Caco-2 (cell line): ENCODE data around the gene LMLN. TPM values are rescaled to one million over a fixed set of nuclear protein-coding genes. Genes with fewer than 3 reads are reported as not detected.

ENCODE experiments used
- Bru-seq: library from RNA; stranded (reverse); fragments of 400-500 nt; gene quantifications from one replicate; lab custom pipeline; 2021; lab: Mats Ljungman, UMichigan
- BruChase-seq, 2 experiments: library from RNA; stranded (reverse); fragments of 400-500 nt; gene quantifications; one replicate each; lab custom pipeline; 2021; lab: Mats Ljungman, UMichigan
- BruUV-seq: library from RNA; stranded (reverse); fragments of 400-500 nt; replicated peaks from 2 replicates; lab custom pipeline; 2021; lab: Mats Ljungman, UMichigan
- CTCF ChIA-PET: fragments of 300-600 bp; sonication (Branson Sonifier 250); formaldehyde crosslinking; loops from one replicate; lab custom pipeline; 2022; ENCODE audit warnings: antibody characterized with exemption; lab: Charles Lee
- POLR2A ChIA-PET: fragments of 300-600 bp; sonication (Branson Sonifier 250); formaldehyde crosslinking; loops from one replicate; lab custom pipeline; 2022; ENCODE audit warnings: antibody characterized with exemption; lab: Charles Lee
- DNase-seq, 2 experiments: peaks; one replicate each; pipeline versions ENCODE4 v3.0.0 to v3.0.0-alpha.2; 2020 to 2022
- H3K27me3 ChIP-seq: replicated peaks from 2 replicates; pipeline ENCODE4 v1.6.0; 2011; ENCODE audit warnings: low read length; ENCODE audit not compliant: control insufficient read depth, insufficient read depth
- H3K36me3 ChIP-seq: 2 replicates; pipeline ENCODE4 v1.5.1; 2011; ENCODE audit warnings: low read length; ENCODE audit not compliant: control insufficient read depth, insufficient read depth
- H3K4me1 ChIP-seq: fragments of 250-450 bp; sonication (Bioruptor Pico); 2 replicates; pipeline ENCODE4 v1.5.1; 2020; ENCODE audit warnings: mild to moderate bottlenecking
- H3K4me3 ChIP-seq: 2 replicates; pipeline ENCODE4 v1.5.1; 2011; ENCODE audit warnings: low read depth, mild to moderate bottlenecking, control low read depth, low read length
- H3K9me3 ChIP-seq: fragments of 250-450 bp; sonication (Bioruptor Pico); 2 replicates; pipeline ENCODE4 v1.5.1; 2020; ENCODE audit warnings: mild to moderate bottlenecking, moderate library complexity
- H3K27ac Mint-ChIP-seq: one replicate; pipeline ENCODE4 v1.8.0; 2022; ENCODE audit warnings: mixed read lengths; ENCODE audit not compliant: unreplicated experiment
- H3K27me3 Mint-ChIP-seq: one replicate; pipeline ENCODE4 v1.8.0; 2022; ENCODE audit warnings: mixed read lengths; ENCODE audit not compliant: insufficient read depth, unreplicated experiment
- H3K36me3 Mint-ChIP-seq: one replicate; pipeline ENCODE4 v1.8.0; 2022; ENCODE audit warnings: mild to moderate bottlenecking, mixed read lengths; ENCODE audit not compliant: insufficient read depth, unreplicated experiment
- H3K4me1 Mint-ChIP-seq: one replicate; pipeline ENCODE4 v1.8.0; 2022; ENCODE audit warnings: low read depth, mixed read lengths; ENCODE audit not compliant: unreplicated experiment
- H3K4me3 Mint-ChIP-seq: one replicate; pipeline ENCODE4 v1.8.0; 2022; ENCODE audit warnings: mild to moderate bottlenecking, moderate library complexity, mixed read lengths; ENCODE audit not compliant: unreplicated experiment
- H3K9me3 Mint-ChIP-seq: one replicate; pipeline ENCODE4 v1.8.0; 2022; ENCODE audit warnings: mixed read lengths; ENCODE audit not compliant: unreplicated experiment
- intact Hi-C: fragments of 100-400 bp; cut with micrococcal nuclease; formaldehyde crosslinking; loops from one replicate; pipeline ENCODE4 v1.10.0; 2022; ENCODE audit not compliant: unreplicated experiment
- long read RNA-seq: library from polyadenylated mRNA; stranded (forward); transcript quantifications from one replicate; pipeline ENCODE4 v2.0.0, GENCODE V29; 2022
- total RNA-seq: library from RNA; stranded (reverse); gene quantifications from 2 replicates; pipeline ENCODE4 v1.2.3, GENCODE V29; 2022
- TF ChIP-seq, protein P1 (sequence below), 2 experiments: fragments of 200-600 bp in 1 of 2; IDR thresholded peaks; 1 replicate in 1 of 2; 2 replicates in 1 of 2; pipeline versions ENCODE4 v1.5.1 to v1.8.0; 2011 to 2022; ENCODE audit warnings: antibody characterized with exemption in 1 of 2, control low read depth in 1 of 2, inconsistent platforms in 1 of 2, low read depth in 1 of 2, low read length in 1 of 2, mild to moderate bottlenecking in 1 of 2, moderate library complexity in 1 of 2; ENCODE audit not compliant: insufficient read depth in 1 of 2, severe bottlenecking in 1 of 2, unreplicated experiment in 1 of 2

The LMLN gene, protein sequence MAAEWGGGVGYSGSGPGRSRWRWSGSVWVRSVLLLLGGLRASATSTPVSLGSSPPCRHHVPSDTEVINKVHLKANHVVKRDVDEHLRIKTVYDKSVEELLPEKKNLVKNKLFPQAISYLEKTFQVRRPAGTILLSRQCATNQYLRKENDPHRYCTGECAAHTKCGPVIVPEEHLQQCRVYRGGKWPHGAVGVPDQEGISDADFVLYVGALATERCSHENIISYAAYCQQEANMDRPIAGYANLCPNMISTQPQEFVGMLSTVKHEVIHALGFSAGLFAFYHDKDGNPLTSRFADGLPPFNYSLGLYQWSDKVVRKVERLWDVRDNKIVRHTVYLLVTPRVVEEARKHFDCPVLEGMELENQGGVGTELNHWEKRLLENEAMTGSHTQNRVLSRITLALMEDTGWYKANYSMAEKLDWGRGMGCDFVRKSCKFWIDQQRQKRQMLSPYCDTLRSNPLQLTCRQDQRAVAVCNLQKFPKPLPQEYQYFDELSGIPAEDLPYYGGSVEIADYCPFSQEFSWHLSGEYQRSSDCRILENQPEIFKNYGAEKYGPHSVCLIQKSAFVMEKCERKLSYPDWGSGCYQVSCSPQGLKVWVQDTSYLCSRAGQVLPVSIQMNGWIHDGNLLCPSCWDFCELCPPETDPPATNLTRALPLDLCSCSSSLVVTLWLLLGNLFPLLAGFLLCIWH
- 2.4 and 2.5 TPM in 2 replicates for total RNA-seq
- Bru-seq, nascent RNA: percentile 36 among the genes with signal in this experiment
- percentile 38 among the genes with signal in this experiment for BruChase-seq, experiment 1, labeled RNA remaining after a 2-hour chase
- BruChase-seq, experiment 2, labeled RNA remaining after a 6-hour chase: percentile 37 among the genes with signal in this experiment
- long read RNA-seq, partial matches to known transcripts: 1 of 1 reads
- long read RNA-seq, other reads (novel, unspliced or antisense): 0 of 1 reads

DNA sequence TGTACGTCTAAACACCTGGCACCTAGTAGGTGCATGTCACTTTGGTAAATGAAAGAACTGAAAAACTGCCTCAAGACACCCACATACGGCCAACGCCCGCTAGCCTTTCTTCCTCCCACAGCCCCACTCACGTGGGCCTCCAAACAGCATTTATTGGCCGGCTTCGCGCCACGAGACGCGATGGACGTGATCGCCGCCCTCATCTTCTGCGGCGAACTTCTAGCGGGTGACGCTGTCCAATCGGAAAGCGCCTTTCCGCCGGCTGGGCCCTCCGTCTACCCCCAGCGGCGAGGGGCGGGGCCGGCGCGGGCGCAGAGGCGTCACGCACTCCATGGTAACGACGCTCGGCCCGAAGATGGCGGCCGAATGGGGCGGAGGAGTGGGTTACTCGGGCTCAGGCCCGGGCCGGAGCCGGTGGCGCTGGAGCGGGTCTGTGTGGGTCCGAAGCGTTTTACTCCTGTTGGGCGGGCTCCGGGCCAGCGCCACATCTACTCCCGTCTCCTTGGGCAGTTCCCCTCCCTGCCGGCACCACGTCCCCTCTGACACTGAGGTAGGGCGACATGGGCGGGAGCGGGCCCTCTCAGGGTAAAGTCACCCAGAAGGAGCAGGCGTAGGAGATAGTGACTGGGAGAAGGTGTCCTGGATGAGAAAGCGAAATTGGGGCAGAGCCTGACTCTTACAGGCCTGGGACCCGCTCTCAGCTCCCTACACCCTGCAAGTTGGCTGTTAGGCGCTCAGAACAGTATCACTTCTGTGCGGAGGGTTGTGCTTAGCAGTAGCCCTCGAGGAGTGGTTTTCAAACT lies at the start of gene LMLN:
Gene LMLN, plus strand, starts transcription at position 327 of the 803 bp plus-strand sequence. Its CDS starts 29 bp downstream, at position 356.
- Histone ChIP-seq H3K4me1 (peaks cover 15% of the 10 kb centered on the region), H3K9me3 (no peaks in the 10 kb centered on the region), H3K4me3 (peak within 1 kb of the TSS; percentile 75), H3K27me3 (no peaks in the 10 kb centered on the region), H3K36me3 (no peaks in the 10 kb centered on the region)
- BruUV-seq: no TSS peak
- H3K4me3 Mint-ChIP-seq: peak within 1 kb of the TSS; percentile 81
- peaks cover 11% of the 10 kb centered on the region for H3K4me1 Mint-ChIP-seq
- intact Hi-C loops: loop anchor here (1.0 kb wide), 1 partner anchor 10 kb away; the partner anchor contains the start of gene RPL35A
- peaks cover 3% of the 10 kb centered on the region for H3K27me3 Mint-ChIP-seq
- H3K36me3 Mint-ChIP-seq: peaks cover 40% of the 10 kb centered on the region
- TF ChIP-seq, protein P1, sequence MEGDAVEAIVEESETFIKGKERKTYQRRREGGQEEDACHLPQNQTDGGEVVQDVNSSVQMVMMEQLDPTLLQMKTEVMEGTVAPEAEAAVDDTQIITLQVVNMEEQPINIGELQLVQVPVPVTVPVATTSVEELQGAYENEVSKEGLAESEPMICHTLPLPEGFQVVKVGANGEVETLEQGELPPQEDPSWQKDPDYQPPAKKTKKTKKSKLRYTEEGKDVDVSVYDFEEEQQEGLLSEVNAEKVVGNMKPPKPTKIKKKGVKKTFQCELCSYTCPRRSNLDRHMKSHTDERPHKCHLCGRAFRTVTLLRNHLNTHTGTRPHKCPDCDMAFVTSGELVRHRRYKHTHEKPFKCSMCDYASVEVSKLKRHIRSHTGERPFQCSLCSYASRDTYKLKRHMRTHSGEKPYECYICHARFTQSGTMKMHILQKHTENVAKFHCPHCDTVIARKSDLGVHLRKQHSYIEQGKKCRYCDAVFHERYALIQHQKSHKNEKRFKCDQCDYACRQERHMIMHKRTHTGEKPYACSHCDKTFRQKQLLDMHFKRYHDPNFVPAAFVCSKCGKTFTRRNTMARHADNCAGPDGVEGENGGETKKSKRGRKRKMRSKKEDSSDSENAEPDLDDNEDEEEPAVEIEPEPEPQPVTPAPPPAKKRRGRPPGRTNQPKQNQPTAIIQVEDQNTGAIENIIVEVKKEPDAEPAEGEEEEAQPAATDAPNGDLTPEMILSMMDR (IDR thresholded peaks at IDR 0.05; ENCODE audit: insufficient read depth in 1 of 2, low read depth in 1 of 2, low read length in 1 of 2, severe bottlenecking in 1 of 2, unreplicated experiment in 1 of 2): no peak
- CTCF ChIA-PET: no interaction called here
- H3K9me3 Mint-ChIP-seq: no peaks in the 10 kb centered on the region
- peak; percentile 93 to 95 for DNase-seq
- POLR2A ChIA-PET: no interaction called here
- H3K27ac Mint-ChIP-seq: peak within 1 kb of the TSS; percentile 86

- Mint-ChIP-seq H3K27me3 (peaks cover 3% of the 10 kb centered on the region), H3K36me3 (no peaks in the 10 kb centered on the region), H3K9me3 (no peaks in the 10 kb centered on the region), H3K4me3 (no peak overlapping the region), H3K4me1 (no peaks in the 10 kb centered on the region), H3K27ac (no peak overlapping the region)
- H3K9me3 ChIP-seq: no peaks in the 10 kb centered on the region
- TF ChIP-seq, protein P1 (IDR thresholded peaks at IDR 0.05; ENCODE audit: insufficient read depth in 1 of 2, low read depth in 1 of 2, low read length in 1 of 2, severe bottlenecking in 1 of 2, unreplicated experiment in 1 of 2): no peak
- intact Hi-C loops: no loop called here
- no peak overlapping the region for H3K4me3 ChIP-seq
- ChIA-PET POLR2A (no interaction called here), CTCF (interaction anchor here (0.5 to 0.6 kb wide), 2 partner anchors 21 to 1725 kb away, joined by 3 to 4 read pairs; no protein-coding TSS in a partner anchor)
- no peaks in the 10 kb centered on the region for H3K36me3 ChIP-seq
- no peaks in the 10 kb centered on the region for H3K27me3 ChIP-seq
- DNase-seq: no peak
- no TSS peak for BruUV-seq
- no peaks in the 10 kb centered on the region for H3K4me1 ChIP-seq
Measured at GRCh38 chr3:197912741-197913476, 47.1 kb upstream of the LMLN start.
